Neural progenitor cell (in vitro differentiated cells): Measurements from ENCODE around the gene KLHL18. TPM values are rescaled to one million over a fixed set of nuclear protein-coding genes. Genes with fewer than 3 reads are reported as not detected.

Experiments used
- DNase-seq: peaks from one replicate; pipeline ENCODE4 v3.0.0-alpha.2; 2016; ENCODE audit warnings: low spot score
- H2AFZ ChIP-seq: fragments of 200-600 bp; sonication (generic); replicated peaks from 2 replicates; pipeline ENCODE4 v1.6.1; 2016; ENCODE audit warnings: antibody characterized with exemption
- H3F3A ChIP-seq: fragments of 200-600 bp; sonication (generic); 2 replicates; pipeline ENCODE4 v1.6.1; 2016; ENCODE audit warnings: antibody characterized with exemption, low read depth
- H3K27ac ChIP-seq: fragments of 200-600 bp; sonication (generic); 2 replicates; pipeline ENCODE4 v1.5.1; 2016; ENCODE audit warnings: mild to moderate bottlenecking
- H3K27me3 ChIP-seq: fragments of 200-600 bp; sonication (generic); 2 replicates; pipeline ENCODE4 v1.6.1; 2016; ENCODE audit warnings: mild to moderate bottlenecking, moderate library complexity
- H3K36me3 ChIP-seq: fragments of 200-600 bp; sonication (generic); 2 replicates; pipeline ENCODE4 v1.5.1; 2016
- H3K4me1 ChIP-seq: fragments of 200-600 bp; sonication (generic); 2 replicates; pipeline ENCODE4 v1.6.1; 2016; ENCODE audit warnings: mixed run types
- H3K4me2 ChIP-seq: fragments of 200-600 bp; sonication (generic); 2 replicates; pipeline ENCODE4 v1.6.1; 2016
- H3K4me3 ChIP-seq: fragments of 200-600 bp; sonication (generic); 2 replicates; pipeline ENCODE4 v1.5.1; 2016
- H3K79me2 ChIP-seq: fragments of 200-600 bp; sonication (generic); 2 replicates; pipeline ENCODE4 v1.6.1; 2016; ENCODE audit warnings: low read depth
- H3K9ac ChIP-seq: fragments of 200-600 bp; sonication (generic); 2 replicates; pipeline ENCODE4 v1.6.1; 2016
- H3K9me3 ChIP-seq: fragments of 200-600 bp; sonication (generic); 2 replicates; pipeline ENCODE4 v1.5.1; 2016; ENCODE audit warnings: low read depth
- H4K20me1 ChIP-seq: fragments of 200-600 bp; sonication (generic); 2 replicates; pipeline ENCODE4 v1.6.1; 2016; ENCODE audit warnings: low read depth
- H3K27ac Mint-ChIP-seq: 3 replicates; pipeline ENCODE4 v1.8.0; 2021; ENCODE audit warnings: mixed read lengths
- H3K27me3 Mint-ChIP-seq: 2 replicates; pipeline ENCODE4 v1.8.0; 2022; ENCODE audit warnings: low read depth, mild to moderate bottlenecking, inconsistent platforms, moderate library complexity, mixed read lengths; ENCODE audit not compliant: insufficient read depth
- H3K36me3 Mint-ChIP-seq: 3 replicates; pipeline ENCODE4 v1.8.0; 2021; ENCODE audit warnings: mixed read lengths
- H3K4me1 Mint-ChIP-seq: 3 replicates; pipeline ENCODE4 v1.8.0; 2021; ENCODE audit warnings: mixed read lengths
- H3K4me3 Mint-ChIP-seq: 3 replicates; pipeline ENCODE4 v1.8.0; 2021; ENCODE audit warnings: mild to moderate bottlenecking, moderate library complexity, mixed read lengths
- H3K9me3 Mint-ChIP-seq: 3 replicates; pipeline ENCODE4 v1.8.0; 2020; ENCODE audit warnings: mixed read lengths
- EZH2 ChIP-seq: fragments of 200-600 bp; sonication (generic); IDR thresholded peaks from 2 replicates; pipeline ENCODE4 v1.6.1; 2017; ENCODE audit warnings: antibody characterized with exemption, mild to moderate bottlenecking, moderate library complexity
- EZH2phosphoT487 ChIP-seq: fragments of 200-600 bp; sonication (generic); IDR thresholded peaks from 2 replicates; pipeline ENCODE4 v1.6.1; 2017; ENCODE audit warnings: antibody characterized with exemption
- total RNA-seq: library from RNA; depleted of rRNA; stranded (reverse); fragments of >200 nt; gene quantifications from 2 replicates; pipeline ENCODE4 v1.2.3, GENCODE V29; 2015; ENCODE audit warnings: low replicate concordance
- TF ChIP-seq, protein P1 (sequence below): fragments of 200-600 bp; sonication (generic); IDR thresholded peaks from 2 replicates; pipeline ENCODE4 v1.5.1; 2017; ENCODE audit warnings: antibody characterized with exemption, mild to moderate bottlenecking

Gene KLHL18
- total RNA-seq, 1 donor from 2014 or later = 7.3 TPM

DNA sequence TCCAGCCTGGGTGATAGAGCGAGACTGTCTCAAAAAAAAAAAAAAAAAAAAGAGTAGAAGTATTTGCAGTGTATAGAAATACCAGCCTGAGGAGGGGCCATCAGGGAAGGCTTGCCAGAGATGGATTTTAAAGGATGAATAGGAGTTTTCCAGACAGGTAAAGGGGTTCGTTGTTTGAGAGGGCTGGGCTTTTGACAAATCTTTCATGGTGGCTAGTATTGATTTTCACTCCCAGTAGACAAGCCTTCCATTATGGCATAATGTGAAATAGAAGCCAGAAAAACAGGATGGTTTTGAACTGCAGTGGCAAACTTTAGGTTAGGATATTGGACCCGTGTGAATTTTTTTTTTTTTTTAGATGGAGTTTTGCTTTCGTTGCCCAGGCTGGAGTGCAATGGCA is 101.7 kb downstream of the KLHL18 start:
- peaks cover 1% of the 10 kb centered on the region for H3K27me3 Mint-ChIP-seq
- H3K4me3 Mint-ChIP-seq = no peak overlapping the region
- Histone ChIP-seq H3K9ac (no peak overlapping the region), H3K9me3 (no peaks in the 10 kb centered on the region), H3K79me2 (peaks cover 60% of the 10 kb centered on the region), H3K27ac (no peak overlapping the region), H3K4me1 (peaks cover 5% of the 10 kb centered on the region), H3K27me3 (no peaks in the 10 kb centered on the region), H3K4me3 (no peak overlapping the region), H2AFZ (no peak overlapping the region), H3F3A (peaks cover 22% of the 10 kb centered on the region), H4K20me1 (peaks cover 31% of the 10 kb centered on the region), H3K36me3 (no peaks in the 10 kb centered on the region), H3K4me2 (no peak overlapping the region)
- DNase-seq = no peak
- peaks cover 24% of the 10 kb centered on the region for H3K4me1 Mint-ChIP-seq
- TF ChIP-seq EZH2phosphoT487 (no peak), EZH2 (no peak)
- TF ChIP-seq, protein P1, sequence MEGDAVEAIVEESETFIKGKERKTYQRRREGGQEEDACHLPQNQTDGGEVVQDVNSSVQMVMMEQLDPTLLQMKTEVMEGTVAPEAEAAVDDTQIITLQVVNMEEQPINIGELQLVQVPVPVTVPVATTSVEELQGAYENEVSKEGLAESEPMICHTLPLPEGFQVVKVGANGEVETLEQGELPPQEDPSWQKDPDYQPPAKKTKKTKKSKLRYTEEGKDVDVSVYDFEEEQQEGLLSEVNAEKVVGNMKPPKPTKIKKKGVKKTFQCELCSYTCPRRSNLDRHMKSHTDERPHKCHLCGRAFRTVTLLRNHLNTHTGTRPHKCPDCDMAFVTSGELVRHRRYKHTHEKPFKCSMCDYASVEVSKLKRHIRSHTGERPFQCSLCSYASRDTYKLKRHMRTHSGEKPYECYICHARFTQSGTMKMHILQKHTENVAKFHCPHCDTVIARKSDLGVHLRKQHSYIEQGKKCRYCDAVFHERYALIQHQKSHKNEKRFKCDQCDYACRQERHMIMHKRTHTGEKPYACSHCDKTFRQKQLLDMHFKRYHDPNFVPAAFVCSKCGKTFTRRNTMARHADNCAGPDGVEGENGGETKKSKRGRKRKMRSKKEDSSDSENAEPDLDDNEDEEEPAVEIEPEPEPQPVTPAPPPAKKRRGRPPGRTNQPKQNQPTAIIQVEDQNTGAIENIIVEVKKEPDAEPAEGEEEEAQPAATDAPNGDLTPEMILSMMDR = no peak
- H3K9me3 Mint-ChIP-seq = no peaks in the 10 kb centered on the region
- no peak overlapping the region for H3K27ac Mint-ChIP-seq
- H3K36me3 Mint-ChIP-seq = peaks cover 8% of the 10 kb centered on the region

DNA sequence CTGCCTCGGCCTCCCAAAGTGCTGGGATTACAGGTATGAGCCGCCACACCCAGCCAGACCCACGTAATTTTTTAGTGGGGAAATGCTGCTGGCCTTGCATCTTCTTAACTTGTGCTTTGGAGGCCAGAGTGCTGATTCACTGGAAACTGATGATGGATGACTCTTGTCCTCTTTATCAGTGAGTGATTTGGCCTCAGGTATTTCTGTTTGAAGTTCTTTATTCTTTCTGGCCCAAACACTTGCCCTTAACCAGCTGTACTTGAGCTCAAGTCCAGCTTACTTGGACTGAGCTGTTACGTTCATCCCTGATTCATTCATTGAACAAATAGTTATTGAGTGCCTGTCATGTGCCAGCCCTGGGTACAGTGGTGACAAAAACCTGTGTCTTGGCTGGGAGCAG is 102.3 kb downstream of the KLHL18 start:
- Histone ChIP-seq H3K4me2 (no peak overlapping the region), H3K36me3 (no peaks in the 10 kb centered on the region), H3K79me2 (peaks cover 54% of the 10 kb centered on the region), H3K9me3 (no peaks in the 10 kb centered on the region), H4K20me1 (peaks cover 31% of the 10 kb centered on the region), H3K27me3 (no peaks in the 10 kb centered on the region), H3K27ac (no peak overlapping the region), H3K9ac (no peak overlapping the region), H3K4me3 (no peak overlapping the region), H3F3A (peaks cover 25% of the 10 kb centered on the region), H2AFZ (no peak overlapping the region), H3K4me1 (peaks cover 1% of the 10 kb centered on the region)
- Mint-ChIP-seq H3K9me3 (no peaks in the 10 kb centered on the region), H3K36me3 (peaks cover 8% of the 10 kb centered on the region), H3K27me3 (no peaks in the 10 kb centered on the region), H3K4me1 (peaks cover 19% of the 10 kb centered on the region), H3K27ac (no peak overlapping the region), H3K4me3 (no peak overlapping the region)
- no peak for DNase-seq
- no peak for TF ChIP-seq EZH2
- TF ChIP-seq, protein P1 = no peak
- TF ChIP-seq EZH2phosphoT487 = no peak

DNA sequence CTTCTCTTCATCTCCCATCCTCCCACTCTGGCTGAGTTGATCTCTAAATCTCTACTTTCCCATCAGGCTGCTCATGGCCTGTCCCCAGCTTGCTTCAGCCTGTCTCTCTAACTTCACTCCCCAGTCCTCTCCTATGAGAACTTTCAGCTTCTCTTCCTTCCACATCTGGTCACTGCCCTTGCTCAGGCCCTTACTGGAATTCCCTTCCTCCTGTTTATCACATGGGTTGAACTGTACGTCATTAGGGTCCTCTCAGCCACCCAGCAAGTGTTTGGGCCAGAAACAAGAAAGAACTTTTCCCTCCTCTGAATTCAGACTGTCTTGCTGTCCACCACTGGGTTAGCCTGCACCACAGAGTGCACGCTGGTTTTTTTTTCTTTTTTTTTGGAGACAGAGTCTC is 103.1 kb downstream of the KLHL18 start:
- peaks cover 60% of the 10 kb centered on the region for H3K79me2 ChIP-seq
- H3K27me3 ChIP-seq = no peaks in the 10 kb centered on the region

More for the DNA sequence above, 103.1 kb downstream of the KLHL18 start:
- no peaks in the 10 kb centered on the region for H3K9me3 ChIP-seq
- H4K20me1 ChIP-seq = peaks cover 31% of the 10 kb centered on the region
- no peak overlapping the region for H3K4me3 Mint-ChIP-seq
- peaks cover 26% of the 10 kb centered on the region for H3F3A ChIP-seq
- no peak overlapping the region for H3K4me3 ChIP-seq
- peaks cover 6% of the 10 kb centered on the region for H3K4me1 ChIP-seq
- H3K27me3 Mint-ChIP-seq = no peaks in the 10 kb centered on the region
- no peak overlapping the region for H3K4me2 ChIP-seq
- H3K36me3 Mint-ChIP-seq = peaks cover 8% of the 10 kb centered on the region
- no peaks in the 10 kb centered on the region for H3K9me3 Mint-ChIP-seq
- no peak for TF ChIP-seq EZH2
- TF ChIP-seq, protein P1 = no peak
- TF ChIP-seq EZH2phosphoT487 = no peak
- H3K27ac ChIP-seq = no peak overlapping the region
- H3K9ac ChIP-seq = no peak overlapping the region
- peaks cover 20% of the 10 kb centered on the region for H3K4me1 Mint-ChIP-seq
- H2AFZ ChIP-seq = no peak overlapping the region
- H3K36me3 ChIP-seq = no peaks in the 10 kb centered on the region
- H3K27ac Mint-ChIP-seq = no peak overlapping the region
- DNase-seq = no peak
